AG10803 (cell line): ENCODE data around the gene SLC23A2.

ENCODE experiments used
- DNase-seq: peaks from one replicate; pipeline ENCODE4 v3.0.0; 2010; ENCODE audit warnings: low read depth
- H3K4me3 ChIP-seq: 2 replicates; pipeline ENCODE4 v1.5.1; 2011; ENCODE audit warnings: mild to moderate bottlenecking, low read length, control low read depth
- CTCF ChIP-seq: conservative IDR thresholded peaks from 2 replicates; pipeline ENCODE4 v1.5.1; 2011; ENCODE audit warnings: mild to moderate bottlenecking, low read length, control low read depth, inconsistent platforms

The SLC23A2 gene

GRCh38 chr20:5003626-5004025 is 2.3 kb upstream of the SLC23A2 start:
- H3K4me3 ChIP-seq: no peak overlapping the region
- no peak for TF ChIP-seq CTCF
- no peak for DNase-seq

GRCh38 chr20:5002077-5002413 is 735 bp upstream of the SLC23A2 start:
- no peak for DNase-seq
- TF ChIP-seq CTCF: no peak
- H3K4me3 ChIP-seq: peak overlapping the region; percentile 71

GRCh38 chr20:5000263-5001173 is 792 bp downstream of the SLC23A2 start:
- peak; percentile 21 for DNase-seq
- TF ChIP-seq CTCF: no peak
- peak overlapping the region; percentile 65 for H3K4me3 ChIP-seq

GRCh38 chr20:4999788-5000187 is 1.5 kb downstream of the SLC23A2 start:
- H3K4me3 ChIP-seq: peak overlapping the region; percentile 65
- TF ChIP-seq CTCF: no peak
- no peak for DNase-seq

GRCh38 chr20:4998160-4998651 is 3.1 kb downstream of the SLC23A2 start:
- no peak overlapping the region for H3K4me3 ChIP-seq
- DNase-seq: no peak
- TF ChIP-seq CTCF: no peak; the same call in 1 of the 2 replicates

GRCh38 chr20:4997222-4997621 is 4.1 kb downstream of the SLC23A2 start:
- DNase-seq: no peak
- no peak for TF ChIP-seq CTCF
- H3K4me3 ChIP-seq: no peak overlapping the region

- no peak for DNase-seq
- no peak overlapping the region for H3K4me3 ChIP-seq
- TF ChIP-seq CTCF: no peak
Measured at GRCh38 chr20:4989570-4989969, 11.7 kb downstream of the SLC23A2 start.
